HG02588 (cell line): ENCODE measurements around the gene KASH5.
"Not testable (repeated sequence)": the region's sequence is repeated elsewhere in the genome, so short reads cannot be mapped to it uniquely, and the experiment has no call there.

Experiments used
- ATAC-seq: cut with Tn5 transposase; IDR thresholded peaks from one replicate; pipeline ENCODE4 v1.9.1; 2021; ENCODE audit warnings: mild to moderate bottlenecking, moderate library complexity; ENCODE audit not compliant: unreplicated experiment

KASH5 gene

GRCh38 chr19:49453013-49453756 lies 65.1 kb downstream of the KASH5 start, which contains the start of gene ALDH16A1:
Gene ALDH16A1 (plus strand): TSS chr19:49453225. CDS start chr19:49453332, 107 bp downstream.
- peak; percentile 72 for ATAC-seq

GRCh38 chr19:49453757-49454240 lies 65.8 kb downstream of the KASH5 start:
- ATAC-seq = no peak

DNA sequence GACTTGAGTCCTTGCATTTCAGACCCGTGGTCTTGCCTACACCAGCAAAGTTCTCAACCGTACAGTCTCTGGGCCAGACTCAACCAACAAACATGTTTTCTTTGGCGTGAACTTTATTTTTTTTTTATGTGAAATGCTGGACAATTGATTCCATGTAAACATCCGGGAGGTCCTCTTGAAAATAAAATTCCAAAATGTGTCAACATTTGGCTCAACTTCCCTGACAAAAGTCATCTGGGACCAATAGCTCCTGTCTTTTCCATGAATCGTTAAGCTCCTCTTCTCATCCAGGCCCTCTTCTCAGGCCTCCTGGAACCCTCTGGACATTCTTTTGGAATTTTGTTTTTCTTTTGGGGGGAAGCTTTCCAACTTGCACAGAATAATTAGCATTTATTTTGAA lies 67.7 kb downstream of the KASH5 start:
- ATAC-seq = no peak

GRCh38 chr19:49456326-49456725 lies 68.3 kb downstream of the KASH5 start:
- ATAC-seq = no peak

DNA sequence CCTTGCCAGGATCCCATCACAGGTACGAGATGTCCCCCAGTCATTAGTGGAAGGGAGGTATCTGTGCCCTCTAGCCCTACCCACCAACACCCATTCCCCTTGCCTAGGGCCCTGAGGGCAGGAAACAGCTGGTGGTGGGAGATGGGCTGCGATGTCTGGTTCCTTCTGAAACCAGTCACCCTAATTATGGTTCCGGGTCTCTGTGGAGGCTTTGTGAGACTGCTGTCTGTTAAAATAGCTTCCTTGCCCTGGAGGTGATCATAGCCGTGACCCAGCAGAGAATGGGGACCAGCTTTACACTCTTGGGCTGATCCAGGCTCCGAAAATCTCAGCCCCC lies 70.5 kb downstream of the KASH5 start:
- no peak for ATAC-seq

- no peak for ATAC-seq
These were observed 71.3 kb downstream of the KASH5 start for GRCh38 chr19:49459388-49459787.

- ATAC-seq = not testable (repeated sequence)
These were observed 73.1 kb downstream of the KASH5 start for GRCh38 chr19:49461130-49461529.

GRCh38 chr19:49461656-49462055 lies 73.6 kb downstream of the KASH5 start:
- no peak for ATAC-seq

GRCh38 chr19:49462492-49462891 lies 74.4 kb downstream of the KASH5 start:
- ATAC-seq = no peak

GRCh38 chr19:49463960-49464740 lies 76.1 kb downstream of the KASH5 start:
- ATAC-seq = no peak

DNA sequence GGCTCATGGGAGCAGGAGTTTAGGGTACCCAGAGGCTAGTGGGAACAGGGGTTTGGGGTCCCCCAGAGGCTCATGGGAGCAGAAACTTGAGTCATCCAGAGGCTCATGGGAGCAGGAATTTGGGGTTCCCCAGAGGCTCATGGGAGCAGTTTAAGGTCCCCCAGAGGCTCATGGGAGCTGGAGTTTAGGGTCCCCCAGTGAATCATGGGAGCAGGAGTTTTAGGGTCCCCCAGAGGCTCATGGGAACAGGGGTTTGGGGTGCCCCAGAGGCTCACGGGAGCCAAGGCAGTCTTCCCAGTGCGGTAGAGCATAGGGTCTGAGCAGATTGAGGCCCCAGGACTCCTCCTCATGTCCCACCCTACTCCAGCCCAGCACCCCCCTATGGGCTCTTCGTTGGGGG lies 77.3 kb downstream of the KASH5 start:
- no peak for ATAC-seq
